HepG2 (cell line): ENCODE data around the gene FAM124A. TPM values are rescaled to one million over a fixed set of nuclear protein-coding genes. Genes with fewer than 3 reads are reported as not detected.

Source experiments
- ATAC-seq: fragments of 200-7000 bp; cut with Tn5 transposase; 3 replicates; pipeline ENCODE4 v1.9.1; 2020; ENCODE audit warnings: mild to moderate bottlenecking, moderate library complexity
- BruUV-seq: library from RNA; stranded (reverse); fragments of 400-500 nt; replicated peaks from 2 replicates; lab custom pipeline; 2021; lab: Mats Ljungman, UMichigan
- CTCF ChIA-PET: fragments of 300-600 bp; formaldehyde crosslinking; extraction: SDS; loops from one replicate; lab custom pipeline; 2021; ENCODE audit warnings: low total read pairs, inconsistent platforms, low intra/inter-chr PET ratio; lab: Yijun Ruan, JAX
- POLR2A ChIA-PET: fragments of 350-600 bp; sonication (Branson Sonifier 250); formaldehyde crosslinking; loops from one replicate; lab custom pipeline; 2020; ENCODE audit warnings: antibody characterized with exemption, inconsistent platforms; lab: Yijun Ruan, JAX
- DNase-seq: peaks from one replicate; pipeline ENCODE4 v3.0.0-alpha.2; 2015; ENCODE audit warnings: low spot score
- FAIRE-seq: peaks from 3 replicates; lab custom pipeline; 2011; peaks lifted over from hg19 to GRCh38; lab: Jason Lieb, UNC
- H2AFZ ChIP-seq: one replicate; pipeline ENCODE4 v1.6.1; 2011; ENCODE audit warnings: low read length, inconsistent platforms
- H3K27ac ChIP-seq: fragments of 300-600 bp; 3 replicates; pipeline ENCODE4 v1.8.0; 2011; ENCODE audit warnings: mixed run types, mild to moderate bottlenecking, mixed read lengths, low read length, inconsistent platforms; ENCODE audit not compliant: insufficient read depth; ENCODE audit errors: extremely low read length
- H3K27me3 ChIP-seq, 2 experiments: fragments of 200-600 bp in 1 of 2; 2 replicates in 1 of 2; 3 replicates in 1 of 2; pipeline versions ENCODE4 v1.6.0 to v1.8.0; 2011; ENCODE audit warnings: low read length in 2 of 2, mild to moderate bottlenecking in 2 of 2, moderate library complexity in 2 of 2, inconsistent platforms in 1 of 2; ENCODE audit not compliant: insufficient read depth in 2 of 2, control insufficient read depth in 1 of 2
- H3K36me3 ChIP-seq, 2 experiments: fragments of 200-600 bp in 1 of 2; replicated peaks in 1 of 2; 2 replicates in 1 of 2; 3 replicates in 1 of 2; pipeline versions ENCODE4 v1.5.1 to v1.8.0; 2011; ENCODE audit warnings: low read length in 2 of 2, inconsistent platforms in 1 of 2; ENCODE audit not compliant: insufficient read depth in 2 of 2, control insufficient read depth in 1 of 2
- H3K4me1 ChIP-seq: 2 replicates; pipeline ENCODE4 v1.5.1; 2012; ENCODE audit warnings: low read length, inconsistent platforms; ENCODE audit not compliant: insufficient read depth
- H3K4me2 ChIP-seq: 2 replicates; pipeline ENCODE4 v1.6.0; 2011; ENCODE audit warnings: low read depth, low read length, inconsistent platforms
- H3K4me3 ChIP-seq, 3 experiments: fragments of 200-600 bp in 1 of 3; sonication (generic), shearing (Covaris generic) in 1 of 3; replicated peaks in 1 of 3; 2 replicates each; pipeline ENCODE4 v1.5.1; 2011 to 2016; ENCODE audit warnings: low read length in 3 of 3, inconsistent platforms in 2 of 3, low read depth in 2 of 3, mild to moderate bottlenecking in 2 of 3, control low read depth in 1 of 3, mixed read lengths in 1 of 3; ENCODE audit not compliant: insufficient read depth in 1 of 3
- H3K79me2 ChIP-seq: one replicate; pipeline ENCODE4 v1.6.1; 2011; ENCODE audit warnings: low read length, inconsistent platforms; ENCODE audit not compliant: insufficient read depth
- H3K9ac ChIP-seq: 2 replicates; pipeline ENCODE4 v1.6.0; 2011; ENCODE audit warnings: mild to moderate bottlenecking, low read depth, low read length, inconsistent platforms; ENCODE audit not compliant: insufficient read depth
- H3K9me3 ChIP-seq: 2 replicates; pipeline ENCODE4 v1.5.1; 2012; ENCODE audit warnings: mild to moderate bottlenecking, low read length
- H4K20me1 ChIP-seq: 2 replicates; pipeline ENCODE4 v1.6.0; 2011; ENCODE audit warnings: inconsistent platforms, mild to moderate bottlenecking, low read length, moderate library complexity; ENCODE audit not compliant: insufficient read depth
- ARID2 ChIP-seq: sonication (generic); formaldehyde crosslinking; IDR thresholded peaks from 2 replicates; pipeline ENCODE4 v1.8.1; 2022; ENCODE audit warnings: mild to moderate bottlenecking, missing genetic modification reagents, borderline replicate concordance
- ARID5B ChIP-seq: IDR thresholded peaks from 2 replicates; pipeline ENCODE4 v1.4.0; 2020; ENCODE audit warnings: mild to moderate bottlenecking, missing genetic modification reagents
- DBP ChIP-seq: sonication (generic); formaldehyde crosslinking; IDR thresholded peaks from 2 replicates; pipeline ENCODE4 v1.4.0; 2020; ENCODE audit warnings: missing genetic modification reagents; ENCODE audit errors: not compliant biosample characterization
- IKZF1 ChIP-seq: fragments of 450-650 bp; IDR thresholded peaks from 2 replicates; pipeline ENCODE4 v1.7.1; 2016
- NFKB2 ChIP-seq: sonication (generic); formaldehyde crosslinking; IDR thresholded peaks from 2 replicates; pipeline ENCODE4 v1.4.0; 2020; ENCODE audit warnings: missing genetic modification reagents, borderline replicate concordance
- RAD51 ChIP-seq: fragments of 450-650 bp; IDR thresholded peaks from 2 replicates; pipeline ENCODE4 v1.6.1; 2016; ENCODE audit warnings: borderline replicate concordance
- TEAD2 ChIP-seq: sonication (generic); formaldehyde crosslinking; IDR thresholded peaks from 2 replicates; pipeline ENCODE4 v1.9.0; 2021; ENCODE audit warnings: missing genetic modification reagents
- TFDP2 ChIP-seq: sonication (generic); formaldehyde crosslinking; IDR thresholded peaks from 2 replicates; pipeline ENCODE4 v1.4.0; 2020; ENCODE audit warnings: missing genetic modification reagents
- TOE1 ChIP-seq: sonication (generic); formaldehyde crosslinking; IDR thresholded peaks from 2 replicates; pipeline ENCODE4 v1.4.0; 2020; ENCODE audit warnings: mild to moderate bottlenecking, missing genetic modification reagents
- ZFP37 ChIP-seq: sonication (generic); formaldehyde crosslinking; IDR thresholded peaks from 2 replicates; pipeline ENCODE4 v1.4.0; 2020; ENCODE audit warnings: missing genetic modification reagents, borderline replicate concordance
- ZNF225 ChIP-seq: sonication (generic); formaldehyde crosslinking; IDR thresholded peaks from 2 replicates; pipeline ENCODE4 v1.4.0; 2020; ENCODE audit warnings: mild to moderate bottlenecking, missing genetic modification reagents
- ZNF572 ChIP-seq: sonication (generic); formaldehyde crosslinking; IDR thresholded peaks from 2 replicates; pipeline ENCODE4 v1.5.1; 2020; ENCODE audit warnings: mild to moderate bottlenecking, missing genetic modification reagents
- ZNF670 ChIP-seq: sonication (generic); formaldehyde crosslinking; IDR thresholded peaks from 2 replicates; pipeline ENCODE4 v1.8.0; 2022; ENCODE audit warnings: mild to moderate bottlenecking, missing genetic modification reagents, borderline replicate concordance
- ZNF83 ChIP-seq: sonication (generic); formaldehyde crosslinking; IDR thresholded peaks from 2 replicates; pipeline ENCODE4 v1.4.0; 2020; ENCODE audit warnings: missing genetic modification reagents, mild to moderate bottlenecking, borderline replicate concordance
- ZNF878 ChIP-seq: sonication (generic); formaldehyde crosslinking; IDR thresholded peaks from 2 replicates; pipeline ENCODE4 v1.8.1; 2023; ENCODE audit warnings: mild to moderate bottlenecking, missing genetic modification reagents, moderate library complexity
- ZSCAN9 ChIP-seq: IDR thresholded peaks from 2 replicates; pipeline ENCODE4 v1.6.1; 2016; ENCODE audit warnings: borderline replicate concordance
- WGBS: methylation state at CpG from one replicate; pipeline ENCODE4 v1.1.6; 2017; ENCODE audit warnings: low lambda C conversion rate; 5-methylcytosine and 5-hydroxymethylcytosine counted together
- in situ Hi-C: cut with HindIII; loops from 2 replicates; pipeline ENCODE4 v1.10.0; 2017; ENCODE audit warnings: low pct_unique_long_range_greater_than_20kb; ENCODE audit not compliant: extremely low pct_ligation_motif_present
- intact Hi-C: fragments of 100-400 bp; cut with micrococcal nuclease; formaldehyde crosslinking; loops from one replicate; pipeline ENCODE4 v1.10.0; 2022; ENCODE audit not compliant: unreplicated experiment
- polyA plus RNA-seq, 8 experiments: library from polyadenylated mRNA; depleted of rRNA in 3 of 8; stranded (reverse) in 7 of 8; unstranded in 1 of 8; fragments of >200 nt; fragmentation: Illumina TruSeq in 4 of 8; extraction: Trizol in 4 of 8; gene quantifications; 2 replicates each; pipeline versions ENCODE4 v1.2.1 to v1.2.3, GENCODE V29; 2011 to 2016; ENCODE audit warnings: low read depth in 4 of 8, missing spikeins in 1 of 8, mixed read lengths in 1 of 8; ENCODE audit not compliant: insufficient read depth in 1 of 8
- total RNA-seq, 5 experiments: library from RNA; depleted of rRNA; stranded (reverse); fragments of >200 nt; fragmentation: Illumina TruSeq; extraction: Trizol; gene quantifications; 2 replicates each; pipeline ENCODE4 v1.2.3, GENCODE V29; 2016; ENCODE audit warnings: low read depth in 1 of 5
- TF ChIP-seq, protein P1 (sequence below): sonication (generic); formaldehyde crosslinking; IDR thresholded peaks from 2 replicates; pipeline ENCODE4 v1.5.0; 2020; ENCODE audit warnings: mild to moderate bottlenecking, missing genetic modification reagents, borderline replicate concordance

Gene FAM124A
- total and polyA plus RNA-seq, 2 of the 13 experiments (the other 11 are each of a cell fraction or from before 2014, with no cell fraction given) = not detected

- 3% methylated on average over 1 of the region's 1 CpG for WGBS
- Histone ChIP-seq H3K27ac (no peak overlapping the region), H3K9me3 (no peaks in the 10 kb centered on the region), H3K79me2 (no peaks in the 10 kb centered on the region), H4K20me1 (no peaks in the 10 kb centered on the region), H2AFZ (no peak overlapping the region), H3K27me3 (peaks cover 0 to 32% of the 10 kb centered on the region in 2 experiments; a peak in 3 of 5 replicates), H3K4me1 (no peaks in the 10 kb centered on the region), H3K4me3 (no peak overlapping the region), H3K4me2 (no peak overlapping the region), H3K36me3 (no peaks in the 10 kb centered on the region), H3K9ac (no peak overlapping the region)
- no peak for FAIRE-seq
- DNase-seq = no peak
- CTCF ChIA-PET = no interaction called here
- intact Hi-C loops = no loop called here
- in situ Hi-C loops = no loop called here
- no peak for ATAC-seq
- no TSS peak for BruUV-seq
- POLR2A ChIA-PET = no interaction called here
- TF ChIP-seq TFDP2 (no peak), IKZF1 (no peak), ZNF83 (CRISPR knock-in tag) (no peak), ZFP37 (no peak), TEAD2 (CRISPR knock-in tag) (no peak), ZNF572 (CRISPR knock-in tag) (no peak), ARID2 (CRISPR knock-in tag) (no peak), DBP (no peak), ZNF878 (CRISPR knock-in tag) (no peak), TOE1 (CRISPR knock-in tag) (no peak), ZNF670 (CRISPR knock-in tag) (no peak), ARID5B (CRISPR knock-in tag) (no peak), ZSCAN9 (CRISPR knock-in tag) (no peak), NFKB2 (no peak), RAD51 (no peak), ZNF225 (CRISPR knock-in tag) (no peak)
- TF ChIP-seq, protein P1, sequence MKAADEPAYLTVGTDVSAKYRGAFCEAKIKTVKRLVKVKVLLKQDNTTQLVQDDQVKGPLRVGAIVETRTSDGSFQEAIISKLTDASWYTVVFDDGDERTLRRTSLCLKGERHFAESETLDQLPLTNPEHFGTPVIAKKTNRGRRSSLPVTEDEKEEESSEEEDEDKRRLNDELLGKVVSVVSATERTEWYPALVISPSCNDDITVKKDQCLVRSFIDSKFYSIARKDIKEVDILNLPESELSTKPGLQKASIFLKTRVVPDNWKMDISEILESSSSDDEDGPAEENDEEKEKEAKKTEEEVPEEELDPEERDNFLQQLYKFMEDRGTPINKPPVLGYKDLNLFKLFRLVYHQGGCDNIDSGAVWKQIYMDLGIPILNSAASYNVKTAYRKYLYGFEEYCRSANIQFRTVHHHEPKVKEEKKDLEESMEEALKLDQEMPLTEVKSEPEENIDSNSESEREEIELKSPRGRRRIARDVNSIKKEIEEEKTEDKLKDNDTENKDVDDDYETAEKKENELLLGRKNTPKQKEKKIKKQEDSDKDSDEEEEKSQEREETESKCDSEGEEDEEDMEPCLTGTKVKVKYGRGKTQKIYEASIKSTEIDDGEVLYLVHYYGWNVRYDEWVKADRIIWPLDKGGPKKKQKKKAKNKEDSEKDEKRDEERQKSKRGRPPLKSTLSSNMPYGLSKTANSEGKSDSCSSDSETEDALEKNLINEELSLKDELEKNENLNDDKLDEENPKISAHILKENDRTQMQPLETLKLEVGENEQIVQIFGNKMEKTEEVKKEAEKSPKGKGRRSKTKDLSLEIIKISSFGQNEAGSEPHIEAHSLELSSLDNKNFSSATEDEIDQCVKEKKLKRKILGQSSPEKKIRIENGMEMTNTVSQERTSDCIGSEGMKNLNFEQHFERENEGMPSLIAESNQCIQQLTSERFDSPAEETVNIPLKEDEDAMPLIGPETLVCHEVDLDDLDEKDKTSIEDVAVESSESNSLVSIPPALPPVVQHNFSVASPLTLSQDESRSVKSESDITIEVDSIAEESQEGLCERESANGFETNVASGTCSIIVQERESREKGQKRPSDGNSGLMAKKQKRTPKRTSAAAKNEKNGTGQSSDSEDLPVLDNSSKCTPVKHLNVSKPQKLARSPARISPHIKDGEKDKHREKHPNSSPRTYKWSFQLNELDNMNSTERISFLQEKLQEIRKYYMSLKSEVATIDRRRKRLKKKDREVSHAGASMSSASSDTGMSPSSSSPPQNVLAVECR (CRISPR knock-in tag) = no peak
These were observed 14.2 kb downstream of the FAM124A start for GRCh38 chr13:51236491-51236792.
